NCI-H128 (cell line): ENCODE measurements around the gene DAB1.
"Not testable (repeated sequence)": the region's sequence is repeated elsewhere in the genome, so short reads cannot be mapped to it uniquely, and the experiment has no call there.

Experiments used
- DNase-seq: peaks from one replicate; lab custom pipeline; 2025; ENCODE audit not compliant: unreplicated experiment; lab: John Stamatoyannopoulos, UW

The DAB1 gene

DNA sequence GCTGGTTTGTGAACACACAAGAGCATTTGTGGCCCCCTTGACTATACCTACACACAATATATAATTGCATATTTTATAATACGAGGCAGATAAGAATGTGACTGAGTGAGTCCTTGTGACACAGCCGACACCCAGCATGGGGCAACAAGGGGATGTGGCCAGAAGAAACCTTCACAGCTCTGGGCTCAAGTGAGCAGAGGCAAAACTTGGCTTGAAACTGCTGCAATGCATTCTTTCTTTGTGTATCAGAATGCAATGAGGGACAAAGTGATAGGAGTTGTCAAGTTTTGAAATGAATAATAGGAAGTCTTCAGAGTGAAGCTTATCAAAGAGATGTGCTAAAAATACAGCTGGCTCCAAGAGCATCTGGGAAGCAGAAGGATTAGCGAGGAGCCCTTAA is 334.0 kb downstream of the DAB1 start:
- DNase-seq = no peak

- DNase-seq = no peak
Observed at GRCh38 chr1:57089221-57089620, 334.6 kb downstream of the DAB1 start.

- no peak for DNase-seq
Observed at GRCh38 chr1:57088653-57089052, 335.2 kb downstream of the DAB1 start.

DNA sequence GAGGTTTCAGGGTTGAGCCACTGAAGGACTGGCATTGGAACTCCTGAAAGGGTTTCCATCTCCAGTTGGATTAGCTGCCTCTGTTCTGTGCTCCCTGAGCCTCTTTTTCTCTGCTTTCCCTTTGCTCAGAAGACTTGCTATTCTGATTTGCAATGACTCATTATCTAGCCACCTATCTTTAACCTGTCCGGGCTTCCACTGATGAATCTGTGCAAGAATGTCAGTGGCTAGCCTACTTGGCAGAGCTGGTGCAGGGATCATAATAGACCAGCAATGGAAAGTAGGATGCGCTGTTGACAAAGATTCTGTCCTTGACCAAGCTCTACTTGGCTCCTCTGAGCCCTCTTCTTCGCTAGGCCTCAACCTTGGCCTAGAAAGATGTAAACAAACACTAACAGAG is 336.2 kb downstream of the DAB1 start:
- not testable (repeated sequence) for DNase-seq

- no peak for DNase-seq
Observed at GRCh38 chr1:57086154-57086553, 337.7 kb downstream of the DAB1 start.

DNA sequence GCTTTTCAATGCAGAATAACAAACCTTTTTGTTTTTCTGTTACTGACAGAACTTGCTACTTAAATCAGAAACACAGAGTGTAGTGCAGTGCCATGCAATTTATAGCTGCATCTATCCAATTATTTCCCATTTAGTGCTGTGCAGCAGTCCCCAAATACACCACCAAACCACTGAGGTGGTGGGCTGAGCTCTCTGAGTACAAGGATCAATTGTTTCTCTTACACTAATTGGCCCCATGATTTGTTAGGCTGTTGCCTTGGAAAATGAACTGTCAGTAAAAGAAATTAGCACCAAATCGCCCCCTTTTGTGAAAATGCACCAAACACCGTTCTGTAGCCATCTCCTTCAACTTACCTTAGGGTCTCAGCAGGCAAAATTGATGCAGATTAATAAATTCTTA is 339.2 kb downstream of the DAB1 start:
- no peak for DNase-seq

DNA sequence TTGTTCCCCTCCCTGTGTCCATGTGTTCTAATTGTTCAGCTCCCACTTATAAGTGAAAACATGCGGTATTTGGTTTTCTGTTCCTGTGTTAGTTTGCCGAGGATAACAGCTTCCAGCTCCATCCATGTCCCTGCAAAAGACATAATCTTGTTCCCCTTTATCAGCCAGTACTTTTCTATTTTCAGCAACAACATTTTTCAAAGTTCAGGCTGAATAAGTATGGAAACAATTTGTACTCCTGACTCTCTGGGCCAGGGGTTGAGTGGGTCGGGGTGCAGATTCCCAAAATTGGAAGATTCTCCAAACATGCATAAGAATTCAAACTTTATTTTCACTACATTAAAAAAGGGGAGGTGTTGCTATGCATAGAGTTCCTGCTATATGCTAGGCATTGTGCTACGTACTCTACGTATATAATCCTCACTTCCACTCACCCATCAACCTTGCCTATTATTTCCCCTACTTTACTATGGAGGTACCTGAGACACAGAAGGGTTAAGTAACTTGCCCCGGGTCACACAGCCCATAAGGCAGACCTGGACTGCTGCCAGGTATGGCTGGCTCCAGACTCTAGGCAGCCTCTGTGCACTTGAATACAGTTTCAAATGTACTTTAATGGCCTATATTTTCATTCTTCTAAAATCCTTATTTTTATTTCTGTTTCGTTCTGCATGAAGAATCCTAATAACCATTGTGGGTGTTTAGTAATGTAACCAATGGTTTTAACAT is 341.0 kb downstream of the DAB1 start:
- no peak for DNase-seq

GRCh38 chr1:57079454-57080157 is 344.3 kb downstream of the DAB1 start:
- DNase-seq = no peak

GRCh38 chr1:57072401-57073110 is 351.3 kb downstream of the DAB1 start:
- no peak for DNase-seq

DNA sequence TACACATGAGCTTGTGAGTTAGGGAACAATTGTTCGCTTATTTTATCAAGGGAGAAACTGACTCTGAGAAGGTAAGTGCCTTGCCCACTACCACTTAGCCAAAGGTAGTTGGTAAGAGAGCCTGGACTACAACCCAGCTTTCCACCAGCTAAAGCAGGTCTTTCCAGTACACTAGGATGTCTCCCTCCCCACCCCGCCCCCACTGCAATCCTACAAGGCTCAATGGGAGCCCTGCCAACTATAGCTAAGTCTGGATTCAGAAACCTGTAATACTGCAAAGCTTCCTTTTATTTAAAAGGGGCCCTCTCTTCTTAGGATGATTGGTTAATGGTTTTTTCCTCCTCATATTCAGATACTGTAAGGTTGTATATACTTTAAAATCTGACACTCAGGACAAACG is 356.0 kb downstream of the DAB1 start:
- no peak for DNase-seq

- no peak for DNase-seq
Observed at GRCh38 chr1:57066980-57067610, 356.8 kb downstream of the DAB1 start.

- DNase-seq = no peak
Observed at GRCh38 chr1:57065442-57065841, 358.4 kb downstream of the DAB1 start.

DNA sequence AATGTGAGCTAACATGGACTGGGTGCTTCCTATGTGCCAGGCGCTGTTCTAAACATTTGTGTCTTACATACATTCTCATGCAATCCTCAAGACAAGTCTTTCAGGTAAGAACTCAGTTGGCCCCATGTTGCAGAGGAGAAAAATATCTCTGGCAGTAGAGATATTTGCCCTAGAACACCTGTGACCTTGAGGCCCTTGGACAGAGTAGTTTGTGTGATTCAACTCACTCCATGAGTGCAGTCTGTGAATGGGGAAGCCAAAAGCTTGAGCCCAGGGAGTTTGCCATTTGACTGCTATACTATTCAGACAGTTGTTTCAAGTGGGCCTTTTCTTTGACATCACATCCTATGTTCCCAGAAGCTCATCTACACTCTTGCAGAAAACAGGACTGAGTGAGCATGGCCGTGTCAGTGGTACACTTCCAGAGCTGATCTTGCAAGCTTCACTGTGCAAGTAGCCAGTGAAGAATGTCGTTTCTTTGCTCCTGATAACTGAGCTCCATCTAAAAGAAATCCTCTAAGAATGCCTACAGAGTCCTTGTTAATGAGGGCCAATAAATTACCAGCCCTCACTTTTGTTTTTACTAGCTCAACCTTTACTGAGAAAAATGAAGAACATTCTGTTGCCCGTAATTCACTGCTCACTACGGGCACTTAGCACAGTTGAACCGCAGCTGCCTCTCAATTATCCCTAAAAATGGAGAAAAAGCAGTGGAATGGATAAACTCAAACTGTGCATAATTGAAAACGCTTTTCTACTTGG is 359.3 kb downstream of the DAB1 start:
- DNase-seq = no peak

DNA sequence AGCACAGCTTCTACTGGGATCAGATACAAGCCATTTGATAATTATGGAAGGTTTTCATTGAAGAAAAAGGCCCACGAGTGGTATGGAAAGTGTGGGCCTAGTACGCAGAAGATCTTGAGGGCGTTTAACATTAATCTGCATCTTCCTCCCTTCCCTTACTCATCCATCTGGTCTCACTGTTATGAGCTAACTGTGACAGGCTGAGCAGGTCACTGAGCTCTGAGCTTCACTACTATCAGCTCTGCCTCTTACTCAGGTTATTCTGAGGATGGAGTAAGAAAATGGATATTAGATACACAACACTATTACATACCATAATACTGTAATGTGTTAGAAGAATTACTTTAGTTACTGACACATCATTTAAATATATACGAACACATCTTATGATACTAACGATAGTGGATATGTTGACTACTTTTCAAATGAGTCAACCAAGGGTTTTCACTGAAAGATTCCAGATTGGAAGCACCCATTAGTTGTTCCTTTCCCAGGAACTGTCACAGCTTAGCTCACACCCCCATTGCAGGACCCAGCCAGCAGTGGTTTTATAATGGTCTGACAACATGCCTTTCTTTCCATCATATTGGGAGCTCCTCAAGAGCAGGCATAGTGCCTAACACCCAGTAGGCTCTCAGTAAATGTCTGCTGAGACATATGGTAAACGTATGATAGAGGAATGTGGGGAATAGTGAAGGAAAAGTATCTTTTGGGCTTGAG is 360.3 kb downstream of the DAB1 start:
- no peak for DNase-seq

DNA sequence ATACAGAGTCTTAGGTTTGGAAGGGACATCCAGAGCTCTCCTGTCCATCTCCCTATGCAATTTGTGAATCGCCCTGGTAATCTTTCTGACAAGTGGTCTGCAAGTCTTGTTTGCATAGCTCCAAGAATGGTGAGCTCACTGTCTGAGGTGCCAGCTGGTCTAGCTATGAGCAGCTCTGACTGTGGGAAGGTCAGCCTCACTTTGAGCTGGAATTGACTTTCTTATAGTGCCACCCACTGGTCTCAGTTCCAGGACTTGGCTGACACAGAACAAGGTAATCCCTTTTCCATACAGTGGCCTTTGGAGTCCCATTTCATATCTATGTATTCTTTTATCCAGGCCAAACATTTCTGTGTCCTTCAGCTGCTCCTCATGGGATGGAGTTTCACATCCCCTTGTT is 362.5 kb downstream of the DAB1 start:
- no peak for DNase-seq

GRCh38 chr1:57060451-57060850 is 363.4 kb downstream of the DAB1 start:
- DNase-seq = no peak

GRCh38 chr1:57058652-57059501 is 365.0 kb downstream of the DAB1 start:
- no peak for DNase-seq

DNA sequence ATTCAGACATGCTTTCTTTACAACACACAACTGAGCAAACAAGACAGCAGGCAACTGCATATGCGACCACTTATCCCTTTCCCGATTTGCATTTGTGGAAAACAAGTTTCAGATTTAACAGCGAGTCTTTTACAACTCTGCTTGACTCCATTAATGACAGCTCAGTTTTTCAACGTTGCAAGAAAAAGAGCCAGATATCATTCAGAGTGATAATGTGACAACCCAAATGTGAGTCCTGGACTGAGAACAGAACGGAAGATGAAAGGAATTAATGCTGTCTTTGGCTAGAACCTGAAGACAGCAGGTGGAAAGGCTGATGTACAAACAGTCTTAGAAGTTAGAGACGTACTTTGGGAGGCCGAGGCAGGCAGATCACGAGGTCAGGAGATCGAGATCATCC is 375.0 kb downstream of the DAB1 start:
- no peak for DNase-seq

DNA sequence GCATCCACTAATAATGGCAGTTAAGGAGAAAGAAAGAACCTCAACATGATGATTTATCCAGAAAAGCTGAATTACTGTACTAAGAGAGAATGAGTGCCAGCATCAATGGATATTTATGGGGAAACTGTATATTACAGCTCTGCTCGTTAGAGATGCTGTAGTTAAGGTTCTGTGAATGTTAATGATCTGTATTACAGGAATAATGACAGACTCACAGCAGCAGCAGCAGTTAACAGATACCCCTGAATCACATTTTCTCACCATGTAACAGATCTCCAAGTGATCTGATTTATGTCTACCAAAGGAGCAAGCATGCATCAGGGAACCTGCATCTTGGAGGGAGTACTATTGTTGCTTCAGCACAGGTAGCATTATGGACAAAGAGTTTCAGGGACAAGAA is 377.4 kb downstream of the DAB1 start:
- DNase-seq = no peak
